ENCODE data around the gene DDX6. TPM values are rescaled to one million over a fixed set of nuclear protein-coding genes. Genes with fewer than 3 reads are reported as not detected.

DDX6 gene
- total and polyA plus RNA-seq, 9 of the 15 experiments (the other 6 are each of a cell fraction or from before 2014, with no cell fraction given): 10.0 to 102 (median 58.2) TPM

GRCh38 chr11:118790357-118791110 is 430 bp downstream of the DDX6 start (continued):
- TF ChIP-seq PHB2 (IDR thresholded peaks at IDR 0.05; ENCODE audit: low read depth) (no peak), CTBP1 (IDR thresholded peaks at IDR 0.05; ENCODE audit: borderline replicate concordance) (no peak), ZNF12 (CRISPR knock-in tag; IDR thresholded peaks at IDR 0.05) (no peak), SMARCC2 (IDR thresholded peaks at IDR 0.05; ENCODE audit: low read depth) (no peak; the same call in 1 of the 2 replicates), TAL1 (IDR thresholded peaks at IDR 0.05) (no peak), ZNF76 (CRISPR knock-in tag; IDR thresholded peaks at IDR 0.05; ENCODE audit: borderline replicate concordance) (no peak), MTF1 (CRISPR knock-in tag; IDR thresholded peaks at IDR 0.05; ENCODE audit: borderline replicate concordance) (no peak), CBX8 (IDR thresholded peaks at IDR 0.05; ENCODE audit: borderline replicate concordance, extremely low read depth, low read depth, low read length, poor library complexity, severe bottlenecking) (no peak), NR4A1 (CRISPR knock-in tag; IDR thresholded peaks at IDR 0.05) (no peak), NR4A1 (tag; IDR thresholded peaks at IDR 0.05) (peak; percentile 78), KLF10 (CRISPR knock-in tag; IDR thresholded peaks at IDR 0.05) (no peak), PRPF4 (IDR thresholded peaks at IDR 0.05; ENCODE audit: insufficient read depth, low read depth, low read length, poor library complexity, severe bottlenecking) (no peak), NKRF (IDR thresholded peaks at IDR 0.05; ENCODE audit: borderline replicate concordance) (peak; percentile 68; the same call in 1 of the 2 replicates), SIN3A (IDR thresholded peaks at IDR 0.05; ENCODE audit: borderline replicate concordance in 2 of 2, control insufficient read depth in 1 of 2, low read depth in 2 of 2, low read length in 2 of 2) (peak; percentile 45 to 64; a peak in 1 of 4 replicates), SRSF9 (IDR thresholded peaks at IDR 0.05; ENCODE audit: borderline replicate concordance, low read depth, low read length) (no peak), TSHZ1 (CRISPR knock-in tag; IDR thresholded peaks at IDR 0.05) (no peak), ZNF696 (CRISPR knock-in tag; conservative IDR thresholded peaks at IDR 0.05) (no peak), ZNF316 (IDR thresholded peaks at IDR 0.05) (peak; percentile 36), ZNF175 (CRISPR knock-in tag; IDR thresholded peaks at IDR 0.05; ENCODE audit: low read depth) (peak; percentile 43; the same call in 1 of the 2 replicates), CREB1 (IDR thresholded peaks at IDR 0.05) (no peak), CREB1 (CRISPR knock-in tag; IDR thresholded peaks at IDR 0.05) (no peak)

Data from K562 (cell line).